GM18867 (cell line): ENCODE measurements around the gene TEDC1.

Experiments
- ATAC-seq: cut with Tn5 transposase; IDR thresholded peaks from one replicate; pipeline ENCODE4 v1.9.1; 2021; ENCODE audit warnings: mild to moderate bottlenecking, moderate library complexity; ENCODE audit not compliant: unreplicated experiment

The TEDC1 gene

GRCh38 chr14:105473033-105473676 is 17.9 kb upstream of the TEDC1 start:
- ATAC-seq, result no peak

GRCh38 chr14:105473677-105474482 is 17.2 kb upstream of the TEDC1 start:
- no peak for ATAC-seq

DNA sequence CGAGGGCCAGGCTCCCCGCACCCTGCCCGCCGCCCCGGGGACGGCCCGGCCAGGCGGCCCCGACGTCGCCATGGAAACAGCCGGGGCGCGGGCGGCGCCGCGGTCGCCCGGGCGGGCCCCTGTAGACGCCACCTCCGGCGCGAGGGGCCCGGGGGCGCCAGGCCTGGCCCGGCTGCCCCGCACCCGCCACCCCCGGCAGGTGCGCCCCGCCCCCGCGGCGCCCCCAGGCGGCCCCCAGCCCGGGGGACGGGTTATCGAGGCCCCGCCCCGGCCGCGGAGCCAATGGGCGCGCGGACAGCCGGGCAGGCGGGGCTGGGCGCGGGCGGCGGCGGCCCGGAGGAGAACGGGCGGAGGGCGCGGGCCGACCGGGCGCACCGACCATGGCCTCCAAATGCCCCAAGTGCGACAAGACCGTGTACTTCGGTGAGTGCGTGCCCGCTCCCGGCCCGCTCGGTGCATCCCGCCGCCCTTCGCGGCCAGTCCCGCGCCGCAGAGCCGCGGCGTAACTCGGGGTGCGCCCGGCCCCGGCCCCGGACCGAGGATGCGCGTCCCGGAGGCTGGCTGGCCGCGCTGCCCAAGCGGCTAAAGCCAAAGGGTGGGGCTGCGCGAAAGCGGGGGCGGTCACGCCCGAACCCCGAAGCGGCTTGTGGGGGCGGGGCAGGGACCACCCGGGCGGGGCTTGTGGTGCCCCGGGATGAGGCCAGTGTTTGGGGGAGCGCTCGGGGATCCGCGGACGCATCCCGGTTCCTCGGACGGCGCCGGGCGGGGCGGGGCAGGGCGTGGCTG is 16.4 kb upstream of the TEDC1 start, which contains the start of gene CRIP2:
CRIP2 (plus strand) TSS at position 339 of the 786 bp plus-strand sequence; CDS start at position 381, 42 bp downstream.
- no peak for ATAC-seq

- ATAC-seq, result no peak
Measured at GRCh38 chr14:105475269-105476096, 15.6 kb upstream of the TEDC1 start.

DNA sequence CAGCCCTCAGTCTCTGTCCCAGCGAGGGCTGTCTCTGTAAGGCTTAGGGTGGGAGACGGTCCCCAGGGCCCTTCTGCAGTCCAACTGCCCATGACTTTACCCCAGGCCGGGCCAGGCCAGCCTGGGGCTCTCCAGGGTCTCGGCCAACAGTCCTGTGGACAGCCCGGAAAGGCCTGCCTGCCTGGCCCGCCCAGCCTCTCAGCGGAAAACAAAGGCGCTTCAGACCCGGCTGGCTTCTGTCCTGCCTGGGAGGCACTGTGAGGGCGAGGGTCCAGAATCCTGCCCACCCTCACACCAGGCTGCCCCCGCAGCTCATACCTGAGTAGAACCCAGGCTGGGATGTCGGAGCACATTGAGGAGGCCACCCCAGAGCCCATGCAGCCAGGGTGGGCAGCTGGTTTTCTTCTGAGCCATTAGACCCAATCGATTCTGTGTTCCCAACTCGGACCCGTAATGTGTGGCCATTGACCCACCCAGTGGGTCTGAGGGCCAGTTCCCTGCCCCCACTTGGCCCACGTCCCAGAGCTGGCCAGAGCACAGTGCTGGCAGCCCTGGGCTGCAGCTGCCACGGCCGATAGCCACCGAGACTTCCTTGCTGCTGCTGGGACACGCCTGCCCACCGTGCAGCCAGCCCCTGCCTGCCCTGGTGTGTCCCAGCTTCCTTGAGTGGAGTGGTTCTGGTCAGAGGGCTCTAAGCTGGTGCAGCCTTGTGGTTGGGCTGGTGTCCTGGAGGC is 14.8 kb upstream of the TEDC1 start:
- ATAC-seq, result no peak

GRCh38 chr14:105476831-105477659 is 14.0 kb upstream of the TEDC1 start:
- ATAC-seq, result no peak

DNA sequence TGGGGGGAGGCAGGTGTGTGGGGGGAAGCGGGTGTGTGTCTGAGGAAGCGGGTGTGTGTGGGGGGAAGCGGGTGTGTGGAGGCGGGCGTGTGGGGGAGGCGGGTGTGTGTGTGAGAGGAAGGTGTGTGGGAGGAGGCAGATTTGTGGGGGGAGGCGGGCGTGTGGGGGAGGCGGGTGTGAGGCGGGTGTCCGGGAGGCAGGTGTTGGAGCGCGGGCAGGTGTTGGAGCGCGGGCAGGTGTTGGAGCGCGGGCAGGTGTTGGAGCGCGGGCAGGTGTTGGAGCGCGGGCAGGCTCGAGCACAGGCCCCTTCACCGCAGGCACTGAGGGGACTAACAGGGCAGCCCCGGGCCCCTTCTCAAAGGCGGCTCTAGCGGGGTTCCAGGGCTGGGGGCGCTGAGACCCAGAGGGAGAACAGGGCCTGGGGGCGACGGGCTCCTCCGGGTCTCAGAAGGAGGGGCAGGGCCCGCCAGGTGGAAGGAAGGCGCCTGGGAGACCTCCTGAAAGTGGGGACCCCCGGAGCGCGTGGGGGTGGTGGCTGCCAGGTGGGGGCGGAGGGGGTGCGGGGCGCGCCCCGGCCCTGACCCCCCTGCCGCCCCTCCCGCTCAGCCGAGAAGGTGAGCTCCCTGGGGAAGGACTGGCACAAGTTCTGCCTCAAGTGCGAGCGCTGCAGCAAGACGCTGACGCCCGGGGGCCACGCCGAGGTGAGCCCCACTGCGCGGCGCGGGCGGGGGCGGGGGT is 13.2 kb upstream of the TEDC1 start:
- no peak for ATAC-seq

GRCh38 chr14:105478398-105479251 is 12.4 kb upstream of the TEDC1 start:
- no peak for ATAC-seq

DNA sequence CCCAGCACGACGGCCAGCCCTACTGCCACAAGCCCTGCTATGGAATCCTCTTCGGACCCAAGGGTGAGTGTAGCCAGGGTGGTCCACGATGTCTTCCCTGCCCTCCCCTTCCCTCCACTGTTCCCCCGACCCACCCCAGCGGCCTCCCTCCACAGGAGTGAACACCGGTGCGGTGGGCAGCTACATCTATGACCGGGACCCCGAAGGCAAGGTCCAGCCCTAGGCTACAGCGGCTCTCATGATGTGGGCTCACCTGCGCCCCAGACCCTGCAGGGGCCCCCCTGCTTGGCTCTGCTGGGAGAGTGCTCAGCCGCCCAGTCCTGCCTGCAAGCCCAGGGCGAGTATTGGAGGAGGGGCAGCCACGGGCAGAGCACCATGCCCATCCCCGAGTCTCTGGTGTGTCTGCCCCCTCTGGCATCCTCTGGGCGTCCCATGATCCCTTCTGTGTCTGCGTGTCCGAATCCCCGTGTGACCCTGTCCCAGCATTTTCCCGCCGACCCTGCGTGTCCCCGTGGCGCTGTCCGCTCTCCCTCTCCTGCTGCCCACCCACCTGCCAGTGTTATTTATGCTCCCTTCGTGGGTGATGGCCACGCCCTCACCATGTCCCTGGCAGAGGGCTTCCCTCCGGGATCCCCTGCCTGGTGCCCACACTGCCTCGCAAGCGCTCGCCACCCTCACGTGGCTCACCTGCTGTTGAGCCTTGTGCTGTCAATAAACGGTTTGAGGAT is 11.5 kb upstream of the TEDC1 start:
- no peak for ATAC-seq

- ATAC-seq, result no peak
Measured at GRCh38 chr14:105480199-105480746, 10.8 kb upstream of the TEDC1 start.

DNA sequence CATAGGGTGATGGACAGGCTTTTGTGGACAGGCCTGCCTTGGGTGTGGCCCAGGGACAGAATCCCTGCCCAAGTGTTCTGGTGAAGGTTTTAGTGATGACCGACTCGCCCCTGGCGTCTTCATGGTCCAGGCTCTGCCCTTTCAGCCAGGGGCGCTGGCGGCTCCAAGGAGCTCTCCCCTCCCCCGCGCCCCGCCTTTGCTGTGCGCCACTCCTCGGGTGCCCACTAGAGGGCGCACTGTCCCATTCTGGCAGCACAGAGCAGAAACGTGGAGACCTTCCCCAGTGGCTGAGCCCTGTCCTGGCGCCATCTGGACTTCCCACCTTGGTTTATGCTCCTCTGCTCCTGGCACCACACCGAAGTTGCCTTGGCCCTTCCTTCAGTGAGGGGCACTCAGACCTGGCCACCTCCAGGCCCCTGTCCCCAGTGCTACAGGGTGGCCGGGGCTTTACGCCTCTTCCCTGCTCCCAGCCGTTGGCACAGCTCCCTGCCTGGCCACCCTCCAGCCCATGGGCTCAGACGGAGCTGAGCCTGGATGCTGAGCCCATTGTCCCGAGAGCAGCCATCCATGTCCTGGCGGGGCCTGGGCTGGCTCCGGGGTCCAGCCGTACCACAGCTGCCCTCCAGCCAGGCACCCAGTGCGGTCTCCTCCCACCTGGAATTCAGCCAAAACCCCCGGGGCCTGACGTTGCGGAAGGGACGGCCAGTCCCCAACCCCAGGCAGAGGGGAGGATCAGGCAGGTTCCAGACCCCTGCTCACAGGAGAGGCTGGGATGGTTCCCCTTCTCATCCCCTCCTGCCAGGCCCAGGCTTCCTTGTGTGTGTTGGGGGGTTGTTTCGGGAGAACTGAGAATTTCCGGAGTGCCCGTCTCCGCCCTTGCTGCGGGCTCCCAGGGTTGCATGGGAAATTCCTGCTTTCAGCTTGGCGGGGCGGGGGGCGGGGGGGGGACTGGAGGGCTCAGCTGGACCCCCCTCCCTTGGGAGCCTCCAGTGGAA is 9.9 kb upstream of the TEDC1 start:
- ATAC-seq, result peak; percentile 60

DNA sequence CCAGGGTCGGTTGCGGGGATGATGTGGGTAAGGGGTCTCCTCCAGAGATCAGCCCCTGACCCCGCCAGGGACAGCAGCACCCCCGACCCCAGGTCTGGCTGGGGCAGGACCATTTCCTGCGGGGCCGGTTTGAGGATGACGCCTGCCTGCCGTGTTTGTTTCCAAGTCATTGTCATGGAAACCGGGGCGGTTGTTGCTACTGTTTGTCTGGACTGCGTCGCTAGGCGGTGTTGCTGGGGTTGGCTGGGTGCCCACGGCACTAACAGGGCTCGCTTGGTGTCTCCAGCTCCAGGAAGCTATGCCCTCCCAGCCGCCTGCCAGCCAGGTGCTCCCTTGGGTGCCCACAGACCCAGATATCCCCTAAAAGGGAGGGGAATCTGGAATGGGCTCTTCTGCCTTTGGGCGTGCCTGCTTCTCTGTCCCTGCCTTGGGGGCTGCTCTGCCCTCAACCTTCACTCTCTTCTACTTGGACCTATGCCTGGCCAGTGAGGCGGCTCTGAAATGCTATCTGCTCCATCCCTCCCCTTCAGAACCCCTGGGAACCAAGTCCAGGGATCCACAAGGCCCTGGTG is 9.1 kb upstream of the TEDC1 start:
- ATAC-seq, result peak; percentile 53

DNA sequence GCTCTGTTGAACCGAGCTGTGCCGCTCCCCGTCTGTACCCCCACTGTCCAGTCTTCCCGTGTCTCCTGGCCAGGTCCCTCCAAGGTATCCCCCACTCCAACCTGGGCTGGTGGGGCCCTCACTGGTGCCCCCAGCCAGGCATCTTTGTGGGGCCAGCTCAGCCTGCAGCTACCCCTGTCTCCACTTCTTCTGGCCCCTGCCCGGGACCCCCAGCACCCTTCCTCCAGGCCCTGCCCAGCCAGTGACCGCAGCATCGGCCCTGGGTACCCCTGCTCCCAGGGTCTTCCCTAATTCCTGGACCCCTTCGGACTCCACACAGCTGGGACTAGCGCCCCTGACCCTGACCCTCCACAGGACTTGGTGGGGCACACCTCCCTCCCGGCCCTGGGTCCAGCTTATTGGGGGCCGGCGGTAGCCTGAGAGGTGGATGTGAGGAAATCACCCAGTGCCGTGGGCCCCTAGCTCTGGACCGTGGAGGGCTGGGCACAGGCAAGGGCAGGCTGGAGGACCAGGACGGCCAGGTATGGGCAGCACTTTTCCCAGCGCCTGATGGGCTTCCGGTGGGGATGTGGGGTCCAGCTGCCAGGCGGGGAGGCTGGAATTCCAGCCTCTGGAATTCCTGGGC is 8.4 kb upstream of the TEDC1 start:
- ATAC-seq, result no peak

- ATAC-seq, result no peak
Measured at GRCh38 chr14:105483300-105484068, 7.6 kb upstream of the TEDC1 start.
